Esophagus muscularis mucosa (tissue), 4 donors: Measurements from ENCODE around the gene SRSF5. TPM values are rescaled to one million over a fixed set of nuclear protein-coding genes. Genes with fewer than 3 reads are reported as not detected.

ENCODE experiments used
- DNase-seq: peaks from one replicate; pipeline ENCODE4 v3.0.0-alpha.2; 2017; ENCODE audit errors: extremely low spot score
- H3K27ac ChIP-seq, 4 donors: fragments of 200-600 bp; sonication (generic); replicated peaks in 1 of 4; 1 replicate in 3 of 4; 2 replicates in 1 of 4; pipeline ENCODE4 v1.5.1; 2016 to 2019; ENCODE audit warnings: mild to moderate bottlenecking in 1 of 4
- H3K27me3 ChIP-seq, 4 donors: fragments of 200-600 bp; sonication (generic); one replicate each; pipeline versions ENCODE4 v1.5.1 to v1.6.0; 2016 to 2019
- H3K36me3 ChIP-seq, 4 donors: fragments of 200-600 bp; sonication (generic); one replicate each; pipeline ENCODE4 v1.5.1; 2016 to 2019
- H3K4me1 ChIP-seq, 4 donors: fragments of 200-600 bp; sonication (generic); one replicate each; pipeline ENCODE4 v1.5.1; 2016 to 2019
- H3K4me3 ChIP-seq, 4 donors: fragments of 200-600 bp; sonication (generic); 1 replicate in 2 of 4; 2 replicates in 2 of 4; pipeline ENCODE4 v1.5.1; 2016 to 2019; ENCODE audit warnings: mild to moderate bottlenecking in 4 of 4, moderate library complexity in 1 of 4
- H3K9me3 ChIP-seq, 4 donors: fragments of 200-600 bp; sonication (generic); 1 replicate in 3 of 4; 2 replicates in 1 of 4; pipeline ENCODE4 v1.5.1; 2016 to 2019
- EP300 ChIP-seq: sonication (generic); formaldehyde crosslinking; IDR thresholded peaks from one replicate; pipeline ENCODE4 v1.6.1; 2017; ENCODE audit warnings: antibody characterized with exemption
- POLR2A ChIP-seq: fragments of 450-650 bp; IDR thresholded peaks from one replicate; pipeline ENCODE4 v1.6.1; 2017; ENCODE audit warnings: antibody characterized with exemption, moderate library complexity, mild to moderate bottlenecking, low read depth
- POLR2AphosphoS5 ChIP-seq, 2 donors: sonication (generic); formaldehyde crosslinking; IDR thresholded peaks; one replicate each; pipeline ENCODE4 v1.6.1; 2017; ENCODE audit warnings: antibody characterized with exemption in 2 of 2
- WGBS: methylation state at CpG from one replicate; pipeline ENCODE4 v1.1.5; 2018; 5-methylcytosine and 5-hydroxymethylcytosine counted together
- intact Hi-C: fragments of 100-400 bp; cut with DNase I; formaldehyde crosslinking; loops from one replicate; pipeline ENCODE4 v1.15.1; 2023
- small RNA-seq, 3 donors: library from RNA; depleted of rRNA; stranded (forward); fragments of <200 nt; gene quantifications; one replicate each; pipeline ENCODE3, GENCODE V24; 2016
- total RNA-seq, 4 donors: library from RNA; depleted of rRNA; stranded (reverse); fragments of >200 nt; gene quantifications; one replicate each; pipeline versions ENCODE4 v1.1.0 to v1.2.1, GENCODE V29; 2016
- TF ChIP-seq, protein P1 (sequence below), 3 experiments: fragments of 200-600 bp in 2 of 3; fragments of 450-650 bp in 1 of 3; sonication (generic) in 2 of 3; IDR thresholded peaks; one replicate each; pipeline ENCODE4 v1.5.1; 2017 to 2019; ENCODE audit warnings: antibody characterized with exemption in 3 of 3, mild to moderate bottlenecking in 2 of 3, moderate library complexity in 1 of 3

The SRSF5 gene
- total RNA-seq, 4 donors from 2014 or later: 185 to 291 (median 211) TPM

- peak; percentile 79 for DNase-seq
- WGBS: 75% methylated on average over 5 of the region's 5 CpGs
- no peaks in the 10 kb centered on the region for H3K36me3 ChIP-seq
Measured at GRCh38 chr14:69815556-69815955, 48.6 kb downstream of the SRSF5 start.

GRCh38 chr14:69816216-69816615 is 49.3 kb downstream of the SRSF5 start:
- Histone ChIP-seq H3K27me3 (peaks cover 0 to 38% (median 3%) of the 10 kb centered on the region in 4 donors), H3K36me3 (no peaks in the 10 kb centered on the region), H3K27ac (no peak overlapping the region), H3K4me3 (no peak overlapping the region), H3K9me3 (no peaks in the 10 kb centered on the region), H3K4me1 (peaks cover 0 to 6% (median 2%) of the 10 kb centered on the region in 4 donors)
- 74% methylated on average over 5 of the region's 5 CpGs for WGBS
- no peak for TF ChIP-seq POLR2A
- intact Hi-C loops: loop anchor here (10.0 kb wide), 2 partner anchors 509 to 899 kb away; no protein-coding TSS in a partner anchor
- DNase-seq: no peak

More at GRCh38 chr14:69815556-69815955, 48.6 kb downstream of the SRSF5 start:
- no peaks in the 10 kb centered on the region for H3K9me3 ChIP-seq
- H3K4me3 ChIP-seq: no peak overlapping the region
- H3K27ac ChIP-seq: no peak overlapping the region
- H3K4me1 ChIP-seq: peaks cover 0 to 6% (median 2%) of the 10 kb centered on the region in 4 donors
- TF ChIP-seq POLR2AphosphoS5 (IDR thresholded peaks at IDR 0.05): no peak
- TF ChIP-seq POLR2A: no peak
- no peak for TF ChIP-seq EP300
- TF ChIP-seq, protein P1, sequence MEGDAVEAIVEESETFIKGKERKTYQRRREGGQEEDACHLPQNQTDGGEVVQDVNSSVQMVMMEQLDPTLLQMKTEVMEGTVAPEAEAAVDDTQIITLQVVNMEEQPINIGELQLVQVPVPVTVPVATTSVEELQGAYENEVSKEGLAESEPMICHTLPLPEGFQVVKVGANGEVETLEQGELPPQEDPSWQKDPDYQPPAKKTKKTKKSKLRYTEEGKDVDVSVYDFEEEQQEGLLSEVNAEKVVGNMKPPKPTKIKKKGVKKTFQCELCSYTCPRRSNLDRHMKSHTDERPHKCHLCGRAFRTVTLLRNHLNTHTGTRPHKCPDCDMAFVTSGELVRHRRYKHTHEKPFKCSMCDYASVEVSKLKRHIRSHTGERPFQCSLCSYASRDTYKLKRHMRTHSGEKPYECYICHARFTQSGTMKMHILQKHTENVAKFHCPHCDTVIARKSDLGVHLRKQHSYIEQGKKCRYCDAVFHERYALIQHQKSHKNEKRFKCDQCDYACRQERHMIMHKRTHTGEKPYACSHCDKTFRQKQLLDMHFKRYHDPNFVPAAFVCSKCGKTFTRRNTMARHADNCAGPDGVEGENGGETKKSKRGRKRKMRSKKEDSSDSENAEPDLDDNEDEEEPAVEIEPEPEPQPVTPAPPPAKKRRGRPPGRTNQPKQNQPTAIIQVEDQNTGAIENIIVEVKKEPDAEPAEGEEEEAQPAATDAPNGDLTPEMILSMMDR (IDR thresholded peaks at IDR 0.05): no peak
- peaks cover 0 to 38% (median 3%) of the 10 kb centered on the region in 4 donors for H3K27me3 ChIP-seq
- intact Hi-C loops: loop anchor here (10.0 kb wide), 2 partner anchors 509 to 899 kb away; no protein-coding TSS in a partner anchor

DNA sequence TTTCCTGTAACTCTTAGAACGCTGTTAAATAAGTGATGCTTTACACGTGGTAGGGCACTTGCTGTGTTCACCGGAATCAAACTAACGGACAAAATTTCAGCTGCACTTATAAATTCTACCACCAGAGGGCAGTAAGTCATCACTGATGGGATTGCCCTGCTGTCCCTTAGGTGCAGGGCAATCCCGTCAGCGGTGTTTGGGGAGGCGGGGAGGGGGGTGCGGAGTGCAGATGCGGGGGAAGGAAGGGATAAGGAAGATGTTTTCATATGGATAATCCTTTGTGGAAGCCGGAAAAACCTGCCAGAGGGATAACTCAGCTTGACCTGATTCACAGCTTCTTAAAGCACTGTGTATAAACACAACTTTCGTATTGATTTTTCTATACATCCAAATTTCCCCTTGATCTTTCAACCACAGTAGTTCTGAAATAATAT is 51.8 kb downstream of the SRSF5 start:
- peaks cover 0 to 38% (median 3%) of the 10 kb centered on the region in 4 donors for H3K27me3 ChIP-seq
- DNase-seq: no peak
- H3K9me3 ChIP-seq: no peaks in the 10 kb centered on the region
- H3K36me3 ChIP-seq: no peaks in the 10 kb centered on the region
- H3K27ac ChIP-seq: no peak overlapping the region
- TF ChIP-seq, protein P1 (IDR thresholded peaks at IDR 0.05): peak; percentile 87 to 92 (median 89)
- TF ChIP-seq POLR2A: no peak
- H3K4me3 ChIP-seq: no peak overlapping the region
- H3K4me1 ChIP-seq: peaks cover 0 to 6% (median 2%) of the 10 kb centered on the region in 4 donors
- intact Hi-C loops: loop anchor here (1.0 to 10.0 kb wide), 3 partner anchors 209 to 896 kb away; no protein-coding TSS in a partner anchor
- 5% methylated on average over 11 of the region's 11 CpGs for WGBS

- Histone ChIP-seq H3K9me3 (no peaks in the 10 kb centered on the region), H3K4me3 (no peak overlapping the region), H3K27me3 (peaks cover 0 to 38% (median 3%) of the 10 kb centered on the region in 4 donors), H3K36me3 (no peaks in the 10 kb centered on the region), H3K27ac (no peak overlapping the region), H3K4me1 (peaks cover 0 to 6% (median 2%) of the 10 kb centered on the region in 4 donors)
- no peak for TF ChIP-seq POLR2AphosphoS5 (IDR thresholded peaks at IDR 0.05)
- TF ChIP-seq EP300: no peak
- TF ChIP-seq POLR2A: no peak
- TF ChIP-seq, protein P1 (IDR thresholded peaks at IDR 0.05): no peak
- intact Hi-C loops: loop anchor here (10.0 kb wide), 2 partner anchors 505 to 895 kb away; no protein-coding TSS in a partner anchor
- 93% methylated on average over 8 of the region's 8 CpGs for WGBS
- no peak for DNase-seq
Measured at GRCh38 chr14:69819607-69820006, 52.7 kb downstream of the SRSF5 start.

GRCh38 chr14:69820991-69821390 is 54.0 kb downstream of the SRSF5 start:
- WGBS: 70% methylated on average over 2 of the region's 2 CpGs
- Histone ChIP-seq H3K4me1 (peaks cover 0 to 6% (median 2%) of the 10 kb centered on the region in 4 donors), H3K27me3 (peaks cover 0 to 27% (median 3%) of the 10 kb centered on the region in 4 donors), H3K4me3 (no peak overlapping the region), H3K36me3 (no peaks in the 10 kb centered on the region), H3K9me3 (peaks cover 0 to 7% (median 3%) of the 10 kb centered on the region in 4 donors), H3K27ac (no peak overlapping the region)
- intact Hi-C loops: no loop called here
- TF ChIP-seq POLR2AphosphoS5 (IDR thresholded peaks at IDR 0.05) (no peak), POLR2A (no peak), EP300 (no peak)
- TF ChIP-seq, protein P1 (IDR thresholded peaks at IDR 0.05): no peak
- no peak for DNase-seq

Small RNA genes lying within 50 kb of the gene (small RNA-seq; reads per million reads assigned to genes)
- 0 reads per million in 3 donors for gene RF00614

Other genes with a start within 250 kb of the SRSF5 start
- gene CCDC177, start 192.3 kb upstream of the SRSF5 start, total RNA-seq: not detected
- 10 to 100 TPM; 21.2 to 89.5 (median 43.5) TPM for gene SUSD6, start 155.5 kb upstream of the SRSF5 start, total RNA-seq
- not detected for gene SLC10A1, start 30.1 kb downstream of the SRSF5 start, total RNA-seq
- gene SMOC1, start 112.3 kb downstream of the SRSF5 start, total RNA-seq: 1 to 10 TPM in 1 of 4 donors, under 1 TPM in 3; under 0.01 to 1.8 (median 0.51) TPM